Right lobe of liver (tissue), 6 donors: Measurements from ENCODE around the gene PDE4B. TPM values are rescaled to one million over a fixed set of nuclear protein-coding genes. Genes with fewer than 3 reads are reported as not detected.

Experiments
- ATAC-seq, 4 donors: fragments of 200-7000 bp; cut with Tn5 transposase; one replicate each; pipeline ENCODE4 v1.9.1; 2020; ENCODE audit warnings: mild to moderate bottlenecking in 4 of 4, moderate library complexity in 4 of 4
- DNase-seq, 3 donors: peaks; one replicate each; pipeline ENCODE4 v3.0.0-alpha.2; 2020
- H3K27ac ChIP-seq, 3 donors: fragments of 200-600 bp; one replicate each; pipeline ENCODE4 v1.8.0; 2022
- H3K27me3 ChIP-seq, 2 donors: fragments of 200-600 bp; one replicate each; pipeline ENCODE4 v1.8.0; 2022
- H3K36me3 ChIP-seq, 4 donors: fragments of 200-600 bp; sonication (generic) in 1 of 4; one replicate each; pipeline versions ENCODE4 v1.5.1 to v1.8.0; 2017 to 2022; ENCODE audit warnings: control low read depth in 1 of 4
- H3K4me1 ChIP-seq, 4 donors: fragments of 200-600 bp; sonication (generic) in 1 of 4; one replicate each; pipeline versions ENCODE4 v1.5.1 to v1.8.0; 2017 to 2022; ENCODE audit warnings: control low read depth in 1 of 4
- H3K4me3 ChIP-seq, 3 donors: fragments of 200-600 bp; one replicate each; pipeline ENCODE4 v1.8.0; 2022
- H3K9me3 ChIP-seq, 4 donors: fragments of 200-600 bp; sonication (generic) in 1 of 4; one replicate each; pipeline versions ENCODE4 v1.5.1 to v1.8.0; 2017 to 2022; ENCODE audit warnings: control low read depth in 1 of 4
- CTCF ChIP-seq, 4 donors: fragments of 200-600 bp in 3 of 4; fragments of 450-650 bp in 1 of 4; IDR thresholded peaks; one replicate each; pipeline versions ENCODE4 v1.5.1 to v1.8.0; 2016 to 2022; ENCODE audit warnings: antibody characterized with exemption in 4 of 4, mild to moderate bottlenecking in 2 of 4
- POLR2A ChIP-seq: fragments of 450-650 bp; IDR thresholded peaks from one replicate; pipeline ENCODE4 v1.6.1; 2017; ENCODE audit warnings: antibody characterized with exemption, mild to moderate bottlenecking
- WGBS: methylation state at CpG from one replicate; pipeline ENCODE4 v1.1.6; 2018; ENCODE audit warnings: low coverage, low lambda C conversion rate; ENCODE audit not compliant: insufficient coverage; ENCODE audit errors: missing lambda C conversion rate; 5-methylcytosine and 5-hydroxymethylcytosine counted together
- intact Hi-C, 2 donors: fragments of 100-400 bp; cut with DNase I; formaldehyde crosslinking; loops; one replicate each; pipeline versions ENCODE4 v1.11.2 to v1.14.1; 2022
- total RNA-seq, 6 experiments: library from RNA; depleted of rRNA in 2 of 6; stranded (reverse); fragments of >200 nt in 2 of 6; fragmentation: NEBNext Ultra II Directional in 3 of 6; extraction: Animal tissue kit (Norgen Biotek cat#: 25700) in 3 of 6; gene quantifications; one replicate each; pipeline versions ENCODE4 v1.1.0 to v1.2.4, GENCODE V29; 2016 to 2023
- donor health status: DM: no; HTN: yes; CAD: no.
- donor health status: DM: no; HTN: no; CAD: no.
- donor health status: DM: no; HTN: no; CAD: no.
- donor health status: DM: no; HTN: yes; CAD: no.
- donor health status: DM: no; HTN: yes; CAD: no.

Gene PDE4B
- total RNA-seq, 6 experiments from 2014 or later: 1.4 to 6.4 (median 2.4) TPM

GRCh38 chr1:66383168-66383567 is 590.5 kb downstream of the PDE4B start:
- Histone ChIP-seq H3K27ac (no peak overlapping the region), H3K4me1 (no peaks in the 10 kb centered on the region), H3K36me3 (no peaks in the 10 kb centered on the region), H3K9me3 (no peaks in the 10 kb centered on the region), H3K4me3 (no peak overlapping the region), H3K27me3 (no peaks in the 10 kb centered on the region)
- TF ChIP-seq POLR2A: no peak
- TF ChIP-seq CTCF (IDR thresholded peaks at IDR 0.05): no peak
- DNase-seq (no peak), ATAC-seq (peak in 1 of 4 donors; percentile 56)
- intact Hi-C loops: no loop called here
- 50% methylated on average over 2 of the region's 5 CpGs for WGBS

- Histone ChIP-seq H3K4me1 (no peaks in the 10 kb centered on the region), H3K4me3 (no peak overlapping the region), H3K27me3 (no peaks in the 10 kb centered on the region), H3K9me3 (no peaks in the 10 kb centered on the region), H3K36me3 (no peaks in the 10 kb centered on the region), H3K27ac (no peak overlapping the region)
- TF ChIP-seq POLR2A (no peak), CTCF (IDR thresholded peaks at IDR 0.05) (no peak)
- no peak for DNase-seq
- ATAC-seq: peak in 1 of 4 donors; percentile 17
- intact Hi-C loops: no loop called here
- WGBS: 75% methylated on average over 1 of the region's 1 CpG
These were observed 590.9 kb downstream of the PDE4B start for GRCh38 chr1:66383611-66384010.

DNA sequence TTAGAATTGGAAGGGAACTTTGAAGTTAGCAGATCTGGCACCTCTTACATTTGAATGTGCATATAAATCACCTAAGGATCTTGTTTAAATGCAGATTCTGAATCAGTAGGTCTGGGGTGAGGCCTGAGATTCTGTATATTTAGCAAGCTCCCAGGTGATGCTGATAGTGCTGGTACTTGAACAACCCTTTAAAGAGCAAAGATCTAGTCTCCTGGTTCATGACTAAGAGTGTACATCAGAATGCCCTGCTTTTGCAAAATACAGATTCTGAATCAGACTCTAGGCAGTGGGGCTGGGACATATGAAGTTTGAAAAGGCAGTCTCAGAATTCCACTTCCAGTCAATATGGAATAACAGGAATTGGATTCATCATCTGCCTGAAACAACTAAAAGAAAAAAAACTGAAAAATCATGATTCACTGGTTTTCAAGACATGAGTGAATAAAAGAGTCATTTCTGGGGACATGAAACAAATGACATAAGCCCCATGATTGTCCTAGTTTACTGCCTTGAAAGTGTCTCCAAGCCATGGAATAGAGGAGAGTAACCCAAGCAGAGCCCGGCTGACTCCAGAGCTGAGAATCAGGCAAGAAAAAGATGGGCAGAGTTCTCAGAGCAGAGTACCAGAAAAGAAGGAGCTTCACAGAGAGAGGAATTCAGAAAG is 591.7 kb downstream of the PDE4B start:
- TF ChIP-seq CTCF (IDR thresholded peaks at IDR 0.05) (no peak), POLR2A (no peak)
- intact Hi-C loops: no loop called here
- WGBS: 100% methylated on average over 1 of the region's 1 CpG
- Histone ChIP-seq H3K9me3 (no peaks in the 10 kb centered on the region), H3K4me1 (no peaks in the 10 kb centered on the region), H3K27me3 (no peaks in the 10 kb centered on the region), H3K36me3 (no peaks in the 10 kb centered on the region), H3K4me3 (no peak overlapping the region), H3K27ac (no peak overlapping the region)
- no peak for DNase-seq
- no peak for ATAC-seq

GRCh38 chr1:66386712-66387111 is 594.0 kb downstream of the PDE4B start:
- 61% methylated on average over 1 of the region's 1 CpG for WGBS
- no peak overlapping the region for H3K4me3 ChIP-seq
- H3K9me3 ChIP-seq: no peaks in the 10 kb centered on the region
- TF ChIP-seq POLR2A (no peak), CTCF (IDR thresholded peaks at IDR 0.05) (no peak)
- H3K4me1 ChIP-seq: no peaks in the 10 kb centered on the region
- ATAC-seq (no peak), DNase-seq (no peak)
- intact Hi-C loops: no loop called here
- H3K36me3 ChIP-seq: no peaks in the 10 kb centered on the region
- H3K27me3 ChIP-seq: no peaks in the 10 kb centered on the region
- no peak overlapping the region for H3K27ac ChIP-seq
